ENCODE results near the gene SLC4A2. TPM values are rescaled to one million over a fixed set of nuclear protein-coding genes. Genes with fewer than 3 reads are reported as not detected.
"Not testable (repeated sequence)": the region's sequence is repeated elsewhere in the genome, so short reads cannot be mapped to it uniquely, and the experiment has no call there.

Gene SLC4A2, protein sequence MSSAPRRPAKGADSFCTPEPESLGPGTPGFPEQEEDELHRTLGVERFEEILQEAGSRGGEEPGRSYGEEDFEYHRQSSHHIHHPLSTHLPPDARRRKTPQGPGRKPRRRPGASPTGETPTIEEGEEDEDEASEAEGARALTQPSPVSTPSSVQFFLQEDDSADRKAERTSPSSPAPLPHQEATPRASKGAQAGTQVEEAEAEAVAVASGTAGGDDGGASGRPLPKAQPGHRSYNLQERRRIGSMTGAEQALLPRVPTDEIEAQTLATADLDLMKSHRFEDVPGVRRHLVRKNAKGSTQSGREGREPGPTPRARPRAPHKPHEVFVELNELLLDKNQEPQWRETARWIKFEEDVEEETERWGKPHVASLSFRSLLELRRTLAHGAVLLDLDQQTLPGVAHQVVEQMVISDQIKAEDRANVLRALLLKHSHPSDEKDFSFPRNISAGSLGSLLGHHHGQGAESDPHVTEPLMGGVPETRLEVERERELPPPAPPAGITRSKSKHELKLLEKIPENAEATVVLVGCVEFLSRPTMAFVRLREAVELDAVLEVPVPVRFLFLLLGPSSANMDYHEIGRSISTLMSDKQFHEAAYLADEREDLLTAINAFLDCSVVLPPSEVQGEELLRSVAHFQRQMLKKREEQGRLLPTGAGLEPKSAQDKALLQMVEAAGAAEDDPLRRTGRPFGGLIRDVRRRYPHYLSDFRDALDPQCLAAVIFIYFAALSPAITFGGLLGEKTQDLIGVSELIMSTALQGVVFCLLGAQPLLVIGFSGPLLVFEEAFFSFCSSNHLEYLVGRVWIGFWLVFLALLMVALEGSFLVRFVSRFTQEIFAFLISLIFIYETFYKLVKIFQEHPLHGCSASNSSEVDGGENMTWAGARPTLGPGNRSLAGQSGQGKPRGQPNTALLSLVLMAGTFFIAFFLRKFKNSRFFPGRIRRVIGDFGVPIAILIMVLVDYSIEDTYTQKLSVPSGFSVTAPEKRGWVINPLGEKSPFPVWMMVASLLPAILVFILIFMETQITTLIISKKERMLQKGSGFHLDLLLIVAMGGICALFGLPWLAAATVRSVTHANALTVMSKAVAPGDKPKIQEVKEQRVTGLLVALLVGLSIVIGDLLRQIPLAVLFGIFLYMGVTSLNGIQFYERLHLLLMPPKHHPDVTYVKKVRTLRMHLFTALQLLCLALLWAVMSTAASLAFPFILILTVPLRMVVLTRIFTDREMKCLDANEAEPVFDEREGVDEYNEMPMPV
- 41.5 TPM for total RNA-seq

DNA sequence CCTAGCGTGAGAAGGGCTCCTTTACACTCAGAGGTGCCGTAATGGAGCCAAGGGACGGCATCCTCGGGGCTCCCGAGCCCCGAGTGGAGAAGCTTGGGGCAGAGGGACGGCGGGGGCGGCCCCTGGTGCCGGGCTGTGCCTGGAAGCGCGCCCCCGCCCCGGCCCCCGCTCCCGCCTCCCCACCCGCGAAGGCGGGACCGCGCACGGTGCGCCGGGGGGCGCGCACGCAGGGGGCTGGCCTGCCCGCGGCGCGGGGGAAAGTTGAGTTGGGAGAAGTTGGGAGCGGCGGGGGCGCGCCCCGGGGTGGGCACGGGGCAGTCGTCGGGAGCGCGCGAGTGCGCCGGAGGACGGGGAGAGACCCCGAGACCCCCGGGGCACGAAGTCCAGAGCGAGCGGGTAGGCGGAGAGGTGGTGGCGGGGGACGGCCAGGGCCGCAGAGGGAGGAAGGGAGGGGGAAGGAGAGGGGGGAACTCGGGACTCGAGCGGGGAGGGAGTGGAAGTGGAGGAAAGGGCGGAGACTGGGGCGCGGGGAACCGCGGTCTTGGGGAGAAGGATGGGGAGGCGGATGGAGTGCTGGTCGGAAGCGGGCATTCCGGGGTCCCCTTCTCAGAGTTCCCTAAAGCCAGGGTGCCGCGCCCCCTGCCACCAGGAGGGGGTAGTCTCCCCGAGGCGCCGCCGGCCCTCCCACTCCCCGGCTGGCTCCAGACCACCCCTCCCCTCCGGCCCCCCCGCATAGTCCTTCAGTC is at the start of gene SLC4A2:
Gene SLC4A2 (plus strand): TSS at position 223 of the 746 bp plus-strand sequence. CDS start 2,399 bp downstream, outside the sequence.
- peak in 2 of 3 donors; percentile 63 to 74 for DNase-seq (ENCODE audit: low read depth in 2 of 3, low spot score in 2 of 3)

DNA sequence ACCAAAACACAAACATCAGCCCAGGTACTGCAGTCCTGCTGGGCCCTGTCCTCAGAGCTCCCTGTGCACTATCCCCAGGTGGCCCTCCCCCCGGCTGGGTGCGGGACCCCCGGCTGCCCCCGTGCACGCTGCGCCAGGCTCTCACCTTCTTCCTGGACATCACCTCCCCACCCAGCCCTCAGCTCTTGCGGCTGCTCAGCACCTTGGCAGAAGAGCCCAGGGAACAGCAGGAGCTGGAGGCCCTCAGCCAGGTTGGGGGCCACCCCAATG is 49.4 kb upstream of the SLC4A2 start:
- no peak for DNase-seq (ENCODE audit: low read depth in 2 of 3, low spot score in 2 of 3)

DNA sequence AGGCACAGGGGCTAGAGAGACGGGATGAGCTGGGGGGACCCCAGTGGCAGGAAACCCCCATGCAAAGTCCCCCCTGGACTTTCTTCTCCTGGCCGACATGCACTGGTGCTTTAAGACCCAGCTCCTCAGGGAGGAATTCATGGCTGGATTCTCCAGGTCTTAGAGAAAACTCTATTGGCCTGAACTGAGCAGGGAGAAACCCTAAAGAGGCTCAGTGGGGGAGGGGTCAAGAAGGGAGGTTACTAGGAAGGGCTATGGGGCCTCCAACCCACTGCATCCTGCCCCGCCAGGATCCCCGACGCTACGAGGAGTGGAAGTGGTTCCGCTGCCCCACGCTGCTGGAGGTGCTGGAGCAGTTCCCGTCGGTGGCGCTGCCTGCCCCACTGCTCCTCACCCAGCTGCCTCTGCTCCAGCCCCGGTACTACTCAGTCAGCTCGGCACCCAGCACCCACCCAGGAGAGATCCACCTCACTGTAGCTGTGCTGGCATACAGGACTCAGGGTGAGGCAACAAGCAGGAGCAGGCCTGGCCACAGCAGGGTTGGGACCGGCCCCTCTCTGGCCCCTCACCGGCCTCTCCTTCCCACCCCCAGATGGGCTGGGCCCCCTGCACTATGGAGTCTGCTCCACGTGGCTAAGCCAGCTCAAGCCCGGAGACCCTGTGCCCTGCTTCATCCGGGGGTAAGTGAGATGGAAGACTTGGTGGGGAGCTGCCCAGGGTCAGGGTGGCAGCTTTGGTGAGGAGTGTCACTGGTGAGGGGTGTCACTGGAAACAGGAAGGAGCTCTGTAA is 48.9 kb upstream of the SLC4A2 start:
- peak in 1 of 3 donors; percentile 23 for DNase-seq (ENCODE audit: low read depth in 2 of 3, low spot score in 2 of 3)

DNA sequence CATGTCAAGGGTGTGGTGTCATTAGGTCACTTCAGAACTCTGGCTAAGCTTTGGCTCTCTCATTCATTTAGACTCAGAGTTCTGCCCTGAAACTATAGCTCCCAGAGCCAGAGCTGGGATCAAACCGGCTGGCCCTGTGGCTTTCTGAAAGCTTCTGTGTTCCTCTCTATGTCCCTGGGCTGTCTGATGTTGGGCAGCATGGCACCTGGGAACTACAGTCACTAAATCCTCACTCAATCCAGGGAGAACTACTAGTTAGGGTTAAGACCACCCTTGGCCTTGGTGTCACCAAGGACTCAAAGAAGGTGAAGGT is 48.3 kb upstream of the SLC4A2 start:
- DNase-seq (ENCODE audit: low read depth in 2 of 3, low spot score in 2 of 3) = no peak

DNA sequence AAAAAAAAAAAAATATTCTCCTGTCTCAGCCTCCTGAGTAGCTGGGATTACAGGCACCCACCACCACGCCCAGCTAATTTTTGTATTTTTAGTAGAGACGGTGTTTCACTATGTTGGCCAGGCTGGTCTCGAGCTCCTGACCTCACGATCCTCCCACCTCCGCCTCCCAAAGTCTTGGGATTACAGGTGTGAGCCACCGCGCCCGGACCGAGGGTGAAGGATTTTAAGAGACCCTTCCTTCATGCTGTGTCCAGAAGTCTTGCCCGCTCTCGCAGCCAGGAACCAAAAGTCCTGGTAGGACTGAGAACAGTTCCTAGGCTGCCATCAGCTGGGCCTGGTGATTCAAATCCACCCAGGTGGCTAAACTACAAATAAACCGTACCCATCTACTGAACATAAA is 47.8 kb upstream of the SLC4A2 start:
- DNase-seq (ENCODE audit: low read depth in 2 of 3, low spot score in 2 of 3) = not testable (repeated sequence)

DNA sequence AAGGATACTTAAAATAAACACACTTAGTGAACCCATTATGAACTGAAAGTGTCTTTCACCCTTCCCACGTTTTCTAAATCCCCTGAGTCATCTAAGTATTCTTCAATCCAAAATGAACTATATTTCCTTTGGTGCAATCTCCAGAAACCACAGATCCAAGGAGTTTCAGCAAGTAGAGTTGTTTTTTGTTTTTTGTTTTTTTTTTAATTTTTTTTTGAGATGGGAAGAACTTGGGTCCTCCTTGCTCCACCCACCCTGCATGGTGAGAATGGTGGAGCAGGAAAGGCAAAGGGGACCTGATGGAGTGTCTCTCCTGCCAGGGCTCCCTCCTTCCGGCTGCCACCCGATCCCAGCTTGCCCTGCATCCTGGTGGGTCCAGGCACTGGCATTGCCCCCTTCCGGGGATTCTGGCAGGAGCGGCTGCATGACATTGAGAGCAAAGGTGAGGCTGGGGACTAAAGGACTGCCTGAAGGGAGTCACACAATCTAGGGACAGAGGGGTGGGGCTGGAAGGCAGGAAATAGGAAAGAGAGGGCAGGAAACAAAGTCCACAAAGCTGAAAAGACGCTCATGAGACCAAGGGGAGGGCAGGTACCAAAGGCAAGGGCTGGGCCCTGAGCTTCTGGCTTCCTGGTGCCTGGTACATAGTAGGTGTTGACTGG is 47.2 kb upstream of the SLC4A2 start:
- DNase-seq (ENCODE audit: low read depth in 2 of 3, low spot score in 2 of 3) = no peak

DNA sequence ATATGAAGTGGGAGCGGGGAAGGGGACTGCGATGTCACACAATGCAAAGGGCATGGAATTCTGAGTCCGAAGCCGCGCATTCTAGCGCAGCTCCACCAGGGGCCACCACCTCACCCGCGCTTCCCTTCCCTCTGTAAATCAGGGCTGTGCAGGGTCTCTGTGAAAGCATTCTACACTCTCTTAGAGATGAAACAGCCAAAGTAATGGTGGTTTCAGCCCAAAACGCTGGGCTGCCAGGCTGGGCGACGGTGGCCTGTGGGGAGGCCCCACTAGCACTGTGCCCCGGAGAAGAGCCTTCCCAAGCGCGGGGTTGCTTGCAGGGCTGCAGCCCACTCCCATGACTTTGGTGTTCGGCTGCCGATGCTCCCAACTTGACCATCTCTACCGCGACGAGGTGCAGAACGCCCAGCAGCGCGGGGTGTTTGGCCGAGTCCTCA is 46.5 kb upstream of the SLC4A2 start:
- peak in 1 of 3 donors; percentile 61 for DNase-seq (ENCODE audit: low read depth in 2 of 3, low spot score in 2 of 3)

DNA sequence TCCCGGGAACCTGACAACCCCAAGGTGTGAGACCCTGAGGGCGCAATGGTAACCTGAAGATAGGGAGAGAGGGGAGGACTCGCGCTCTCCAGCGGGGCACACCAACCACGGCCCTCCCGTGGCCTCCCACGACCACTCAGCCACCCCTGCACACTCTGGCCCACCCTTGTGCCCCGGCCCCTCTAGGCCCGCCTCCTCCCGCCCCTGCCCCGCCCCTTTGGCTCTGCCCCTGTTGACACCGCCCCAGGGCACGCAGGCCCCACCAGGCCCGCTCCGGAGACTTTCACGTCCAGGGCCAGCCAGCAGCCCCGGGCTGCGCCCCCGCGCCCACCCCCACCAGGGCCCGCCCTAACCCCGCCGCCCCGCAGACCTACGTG is 46.0 kb upstream of the SLC4A2 start:
- no peak for DNase-seq (ENCODE audit: low read depth in 2 of 3, low spot score in 2 of 3)

DNA sequence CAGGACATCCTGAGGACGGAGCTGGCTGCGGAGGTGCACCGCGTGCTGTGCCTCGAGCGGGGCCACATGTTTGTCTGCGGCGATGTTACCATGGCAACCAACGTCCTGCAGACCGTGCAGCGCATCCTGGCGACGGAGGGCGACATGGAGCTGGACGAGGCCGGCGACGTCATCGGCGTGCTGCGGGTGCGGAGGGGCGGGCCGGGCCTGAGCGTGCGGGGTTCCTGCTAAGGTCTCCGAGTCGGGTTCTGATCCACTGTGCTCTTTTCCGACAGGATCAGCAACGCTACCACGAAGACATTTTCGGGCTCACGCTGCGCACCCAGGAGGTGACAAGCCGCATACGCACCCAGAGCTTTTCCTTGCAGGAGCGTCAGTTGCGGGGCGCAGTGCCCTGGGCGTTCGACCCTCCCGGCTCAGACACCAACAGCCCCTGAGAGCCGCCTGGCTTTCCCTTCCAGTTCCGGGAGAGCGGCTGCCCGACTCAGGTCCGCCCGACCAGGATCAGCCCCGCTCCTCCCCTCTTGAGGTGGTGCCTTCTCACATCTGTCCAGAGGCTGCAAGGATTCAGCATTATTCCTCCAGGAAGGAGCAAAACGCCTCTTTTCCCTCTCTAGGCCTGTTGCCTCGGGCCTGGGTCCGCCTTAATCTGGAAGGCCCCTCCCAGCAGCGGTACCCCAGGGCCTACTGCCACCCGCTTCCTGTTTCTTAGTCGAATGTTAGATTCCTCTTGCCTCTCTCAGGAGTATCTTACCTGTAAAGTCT is 45.5 kb upstream of the SLC4A2 start:
- DNase-seq (ENCODE audit: low read depth in 2 of 3, low spot score in 2 of 3) = peak; percentile 91 to 97 (median 96)

DNA sequence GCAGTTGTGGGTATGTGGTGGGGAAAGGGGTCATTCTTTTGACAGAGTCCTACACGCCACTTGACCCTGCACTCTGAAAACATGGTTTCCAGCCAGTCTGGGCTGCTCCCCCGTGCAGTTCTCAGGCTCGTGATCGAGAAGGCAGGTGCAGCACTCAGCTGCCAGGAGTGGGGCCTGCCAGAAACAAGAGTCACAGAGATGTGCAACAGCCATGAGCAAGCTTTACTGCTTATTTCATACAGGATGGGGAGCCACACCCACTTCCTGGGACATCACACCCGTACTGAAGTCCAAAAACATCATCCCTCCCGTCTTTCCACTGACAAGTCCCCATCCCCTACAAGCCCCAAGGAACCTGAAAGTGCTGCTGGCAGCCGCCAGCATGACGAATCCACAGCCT is 44.4 kb upstream of the SLC4A2 start:
- DNase-seq (ENCODE audit: low read depth in 2 of 3, low spot score in 2 of 3) = no peak

DNA sequence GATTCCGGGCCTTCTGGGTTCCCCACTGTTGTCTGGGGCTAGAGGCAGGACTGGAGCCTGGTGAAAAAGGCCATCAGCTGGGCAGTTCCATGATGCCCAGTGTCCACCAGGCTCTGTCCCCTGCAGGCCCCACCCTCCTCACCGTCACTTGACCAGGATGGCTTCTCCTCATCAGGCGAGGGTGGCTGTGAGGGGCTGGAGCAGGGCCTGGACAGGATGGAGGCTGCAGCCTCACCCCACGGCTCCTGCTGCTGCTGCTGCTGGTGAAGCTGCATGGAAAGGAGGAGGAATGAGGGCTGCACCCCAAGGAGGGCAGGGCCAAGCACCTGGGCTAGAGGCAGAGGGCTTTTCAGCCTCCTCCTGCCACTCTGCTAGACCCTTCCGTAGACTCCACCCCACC is 43.4 kb upstream of the SLC4A2 start:
- DNase-seq (ENCODE audit: low read depth in 2 of 3, low spot score in 2 of 3) = no peak

DNA sequence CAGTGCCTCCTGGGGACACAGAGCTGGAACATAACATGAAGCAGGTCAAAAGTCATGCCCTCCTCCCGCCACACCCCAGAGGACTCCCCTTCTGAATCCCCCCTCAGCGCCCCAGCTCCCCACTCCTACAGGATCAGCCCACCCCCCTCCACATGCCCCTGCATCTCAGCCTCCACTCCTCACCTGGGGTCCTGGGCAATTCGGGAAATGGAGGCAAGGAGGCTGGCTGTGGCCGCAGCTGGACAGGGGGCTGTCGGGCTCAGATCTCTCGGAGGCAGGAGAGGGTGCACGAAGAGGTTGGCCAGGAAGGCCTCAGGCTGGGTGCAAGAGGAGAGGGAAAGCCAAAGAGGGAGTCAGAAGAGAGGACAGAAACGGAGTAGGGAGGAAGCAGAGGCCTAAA is 42.9 kb upstream of the SLC4A2 start:
- no peak for DNase-seq (ENCODE audit: low read depth in 2 of 3, low spot score in 2 of 3)

DNA sequence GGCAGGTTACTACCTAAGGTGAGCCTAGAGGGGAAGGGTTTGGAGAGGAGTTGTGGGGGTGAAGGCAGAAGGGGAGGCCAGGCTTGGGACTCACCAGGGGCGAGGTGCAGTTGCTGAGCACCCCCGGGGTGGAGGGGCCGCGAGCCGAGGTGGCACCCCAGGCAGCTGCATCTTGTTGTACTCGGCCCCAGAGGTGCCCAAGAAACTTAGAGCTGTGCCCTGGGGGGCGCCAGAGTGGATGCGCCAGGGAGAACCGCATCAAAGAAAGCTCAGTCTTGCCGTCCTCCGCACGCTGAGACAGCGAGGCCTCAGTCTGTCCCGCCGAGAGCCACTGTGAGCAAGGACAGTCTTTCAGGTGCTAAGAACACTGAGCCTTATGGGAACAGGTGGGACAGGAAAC is 42.4 kb upstream of the SLC4A2 start:
- no peak for DNase-seq (ENCODE audit: low read depth in 2 of 3, low spot score in 2 of 3)

DNA sequence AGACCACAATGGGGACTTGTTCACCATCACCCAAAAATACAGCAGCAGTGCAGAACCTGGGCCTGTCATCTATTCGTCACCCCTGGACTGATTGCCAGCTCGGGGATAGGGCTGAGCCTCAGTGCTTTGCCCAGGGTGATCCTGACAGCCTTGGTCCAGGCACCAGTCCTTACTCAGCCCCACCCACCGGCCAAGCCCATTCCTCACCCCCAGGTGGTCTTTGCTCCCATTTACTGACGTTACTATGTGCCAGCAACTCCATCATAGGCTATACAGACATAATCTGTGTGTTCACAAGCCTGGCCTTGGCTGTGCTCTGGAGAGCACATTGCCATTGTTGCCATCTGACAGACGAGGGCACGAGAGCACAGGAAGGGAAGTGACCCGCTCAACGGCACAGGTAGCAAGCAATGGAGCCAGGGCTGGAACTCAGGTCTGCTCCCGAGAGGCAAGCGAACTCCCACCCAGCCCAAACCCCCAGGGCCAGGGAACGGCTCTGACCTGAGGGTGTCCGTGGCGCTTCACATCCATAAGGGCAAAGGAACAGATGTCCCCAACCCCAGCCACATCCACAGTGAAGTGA is 41.9 kb upstream of the SLC4A2 start:
- DNase-seq (ENCODE audit: low read depth in 2 of 3, low spot score in 2 of 3) = no peak

DNA sequence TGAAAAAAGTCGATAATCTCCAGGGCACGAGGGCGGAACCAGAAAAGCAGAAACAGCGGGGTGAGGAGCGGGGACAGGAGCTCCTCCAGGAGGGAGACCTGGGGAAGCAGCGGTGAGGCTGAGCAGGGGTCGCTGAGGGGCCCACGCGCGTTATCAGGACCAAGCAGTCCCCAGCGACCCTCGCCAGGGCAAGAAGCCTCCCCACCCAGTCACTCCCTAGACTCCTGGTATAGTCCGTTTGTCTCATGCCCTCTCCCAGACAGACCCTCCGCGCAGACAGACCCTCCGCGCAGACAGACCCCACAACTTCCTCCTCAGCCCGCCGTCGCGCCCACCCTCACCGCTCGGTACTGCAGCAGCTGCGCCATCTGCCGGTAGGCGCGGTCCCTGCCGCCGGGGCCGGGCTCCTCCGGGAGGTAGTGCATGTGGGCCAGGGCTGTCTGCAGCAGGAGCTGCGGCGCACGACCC is 41.4 kb upstream of the SLC4A2 start:
- DNase-seq (ENCODE audit: low read depth in 2 of 3, low spot score in 2 of 3) = peak in 2 of 3 donors; percentile 79 to 82

DNA sequence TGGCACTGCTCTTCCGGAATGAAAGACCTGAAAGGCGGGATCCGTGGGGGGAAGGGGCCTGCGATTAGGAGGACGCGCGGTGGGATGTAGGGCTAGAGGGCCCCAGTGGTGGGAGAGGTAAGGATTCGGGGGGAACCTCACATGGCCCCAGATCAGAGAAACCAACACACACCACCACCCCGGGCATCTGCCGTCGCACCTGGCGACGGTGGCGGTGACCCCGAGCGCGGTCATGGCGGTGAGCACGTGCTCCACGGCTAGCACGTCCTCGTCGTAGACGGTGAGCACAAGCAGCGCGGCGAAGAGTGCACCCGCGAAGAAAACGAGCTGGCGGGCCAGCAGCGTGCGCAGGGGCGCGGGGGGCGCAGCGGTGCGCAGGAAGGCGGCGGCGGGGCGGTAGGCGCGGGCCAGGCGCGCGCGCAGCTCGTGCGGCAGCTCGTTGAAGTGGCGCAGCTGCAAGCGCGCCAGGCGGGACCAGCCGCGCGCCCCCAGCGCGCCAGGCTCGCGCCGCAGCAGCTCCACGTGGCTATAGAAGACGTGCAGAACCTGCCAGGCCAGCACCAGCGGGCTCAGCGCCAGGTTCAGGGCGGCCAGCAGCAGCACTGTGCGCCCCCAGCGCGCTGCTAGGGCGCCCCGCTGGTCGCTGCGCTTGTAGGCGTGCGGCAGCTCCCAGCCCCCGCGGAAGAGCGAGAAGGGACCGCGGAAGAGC is 40.8 kb upstream of the SLC4A2 start:
- peak in 1 of 3 donors; percentile 25 for DNase-seq (ENCODE audit: low read depth in 2 of 3, low spot score in 2 of 3)

DNA sequence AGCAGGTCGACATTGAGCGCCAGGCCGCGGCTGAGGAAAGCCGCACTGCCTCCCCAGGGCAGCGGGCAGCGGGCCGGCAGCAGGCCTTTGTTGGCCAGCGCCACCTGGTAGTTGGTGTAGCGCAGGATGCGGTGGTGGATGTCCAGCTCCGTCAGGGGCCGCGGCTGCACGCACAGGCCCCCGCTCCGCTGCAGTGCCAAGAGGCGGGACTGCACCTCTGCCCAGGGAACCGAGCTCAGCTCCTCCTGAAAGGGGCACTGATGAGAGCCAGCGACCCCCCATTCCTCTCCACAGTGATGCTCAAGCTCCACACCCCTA is 40.3 kb upstream of the SLC4A2 start:
- DNase-seq (ENCODE audit: low read depth in 2 of 3, low spot score in 2 of 3) = no peak

DNA sequence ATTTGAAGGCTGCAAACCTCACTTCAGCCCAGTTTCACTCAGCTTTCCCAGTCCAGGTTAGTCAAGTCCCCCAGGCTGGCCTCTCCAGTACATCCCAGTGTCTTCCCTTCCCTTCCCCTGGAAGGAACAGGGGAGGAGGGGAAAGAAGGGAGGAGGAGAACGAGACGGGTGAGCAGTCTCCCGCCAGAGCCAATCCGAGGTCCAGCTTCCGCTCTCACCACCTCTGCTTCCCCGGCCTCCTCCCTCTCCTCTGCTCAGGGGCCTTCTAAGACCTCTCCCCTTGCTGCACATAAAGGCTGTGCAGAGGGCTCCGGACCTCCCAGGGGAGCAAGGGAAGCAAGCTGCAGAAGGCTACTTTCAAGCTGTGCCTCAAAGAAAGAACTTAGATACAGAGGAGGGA is 39.2 kb upstream of the SLC4A2 start:
- DNase-seq (ENCODE audit: low read depth in 2 of 3, low spot score in 2 of 3) = no peak

All from hematopoietic multipotent progenitor cell (in vitro differentiated cells).